Stimulated activated CD8-positive, alpha-beta memory T cell treated with anti-CD3 and anti-CD28 coated beads, Interleukin-12 subunit alpha, Interleukin-12 subunit beta, amount 100 ng/mL, for 4 hours (primary cell): ENCODE results near the gene CISD3.

Experiments used
- DNase-seq: peaks from one replicate; pipeline ENCODE4 v3.0.0-alpha.2; 2020; ENCODE audit warnings: low read depth

The CISD3 gene

DNA sequence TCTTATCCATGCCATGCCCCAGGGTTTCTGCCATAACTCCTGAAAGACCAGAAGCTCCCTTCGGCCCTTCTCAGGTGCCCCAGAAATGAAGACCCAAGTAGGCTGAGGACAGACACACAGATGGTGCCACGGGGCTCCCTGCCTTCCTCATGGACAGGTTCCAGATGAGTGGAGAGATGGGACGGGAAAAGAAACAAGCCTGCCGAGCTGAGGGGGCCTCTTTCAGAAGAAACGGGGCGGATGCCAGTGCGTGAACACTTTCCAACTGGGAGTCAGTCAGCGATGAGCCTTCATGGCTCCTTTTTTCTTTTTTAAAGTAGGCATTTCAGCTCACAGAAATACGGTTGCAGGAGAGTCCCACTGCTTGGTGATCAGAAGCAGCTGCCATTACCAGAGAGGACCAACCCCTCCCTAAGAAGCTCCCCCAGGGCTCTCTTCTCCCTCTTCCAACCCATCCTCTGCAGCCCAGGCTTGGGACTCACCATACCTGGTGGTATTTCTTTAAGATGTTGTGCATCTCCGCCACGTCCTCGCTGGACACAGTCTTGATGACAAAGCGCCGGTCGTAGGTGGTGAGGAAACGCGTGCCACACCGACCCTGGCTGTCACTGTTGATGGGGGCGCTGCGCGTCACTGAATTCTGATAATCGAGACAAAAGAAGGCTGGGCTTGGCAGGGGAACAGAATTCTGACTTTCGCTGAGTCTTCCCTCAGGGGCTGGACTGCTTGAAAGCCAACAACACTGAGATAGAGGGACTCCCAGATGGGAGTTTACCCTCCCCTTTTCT lies 50.0 kb downstream of the CISD3 start:
- no peak for DNase-seq

DNA sequence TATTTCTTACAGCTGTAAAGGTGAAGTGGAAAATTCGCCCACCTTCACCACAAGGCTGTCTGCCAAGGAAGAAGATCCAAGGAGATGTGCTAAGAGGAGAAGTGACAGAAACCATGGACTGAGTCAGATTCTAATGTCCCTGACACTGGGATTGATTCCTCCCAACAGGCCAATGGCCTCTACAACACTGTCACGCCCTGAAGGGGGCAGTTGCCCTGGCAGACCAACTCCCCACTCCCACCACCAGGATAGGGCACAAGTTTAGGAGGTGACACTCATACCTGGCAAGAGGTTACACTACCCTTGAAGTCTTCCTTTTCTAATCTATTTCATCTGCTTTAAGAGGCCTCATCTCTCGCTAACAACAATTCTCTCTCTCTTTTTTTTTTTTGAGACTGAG lies 53.1 kb downstream of the CISD3 start:
- no peak for DNase-seq
